Ascending aorta (tissue), 2 donors: ENCODE data around the gene ERAS. TPM values are rescaled to one million over a fixed set of nuclear protein-coding genes. Genes with fewer than 3 reads are reported as not detected.

Experiments used
- DNase-seq, 2 donors: peaks; one replicate each; pipeline ENCODE4 v3.0.0-alpha.2; 2019; ENCODE audit warnings: low spot score in 2 of 2
- H3K27ac ChIP-seq, 2 donors: fragments of 200-600 bp; sonication (generic); one replicate each; pipeline ENCODE4 v1.5.1; 2016 to 2017; ENCODE audit warnings: mild to moderate bottlenecking in 1 of 2
- H3K27me3 ChIP-seq: fragments of 200-600 bp; sonication (generic); one replicate; pipeline ENCODE4 v1.5.1; 2017
- H3K36me3 ChIP-seq, 2 donors: fragments of 200-600 bp; sonication (generic); one replicate each; pipeline ENCODE4 v1.5.1; 2016
- H3K4me1 ChIP-seq, 2 donors: fragments of 200-600 bp; sonication (generic); one replicate each; pipeline ENCODE4 v1.5.1; 2016 to 2017; ENCODE audit warnings: mild to moderate bottlenecking in 1 of 2
- H3K4me3 ChIP-seq, 2 donors: fragments of 200-600 bp; sonication (generic); one replicate each; pipeline ENCODE4 v1.5.1; 2016 to 2017; ENCODE audit warnings: mild to moderate bottlenecking in 1 of 2
- H3K9me3 ChIP-seq, 2 donors: fragments of 200-600 bp; sonication (generic); one replicate each; pipeline ENCODE4 v1.5.1; 2016
- CTCF ChIP-seq, 3 experiments: fragments of 200-600 bp in 2 of 3; fragments of 450-650 bp in 1 of 3; sonication (generic) in 2 of 3; IDR thresholded peaks; one replicate each; pipeline ENCODE4 v1.5.1; 2016 to 2019; ENCODE audit warnings: antibody characterized with exemption in 3 of 3, mild to moderate bottlenecking in 1 of 3, moderate library complexity in 1 of 3
- intact Hi-C: fragments of 100-400 bp; cut with DNase I; formaldehyde crosslinking; loops from one replicate; pipeline ENCODE4 v1.15.1; 2023
- total RNA-seq: library from RNA; depleted of rRNA; stranded (reverse); fragments of >200 nt; gene quantifications from one replicate; pipeline ENCODE4 v1.1.0, GENCODE V29; 2016

ERAS gene
- total RNA-seq, 1 donor from 2014 or later, result not detected

- H3K36me3 ChIP-seq, result peaks cover 16 to 40% of the 10 kb centered on the region in 2 donors
- no peak for DNase-seq
- intact Hi-C loops, result no loop called here
- H3K27me3 ChIP-seq, result no peaks in the 10 kb centered on the region
- TF ChIP-seq CTCF (IDR thresholded peaks at IDR 0.05), result no peak
- no peak overlapping the region for H3K4me3 ChIP-seq
- no peaks in the 10 kb centered on the region for H3K4me1 ChIP-seq
- no peak overlapping the region for H3K27ac ChIP-seq
- H3K9me3 ChIP-seq, result no peaks in the 10 kb centered on the region
Observed at GRCh38 chrX:48813644-48814043, 12.7 kb upstream of the ERAS start.

- H3K4me3 ChIP-seq, result no peak overlapping the region
- intact Hi-C loops, result no loop called here
- no peaks in the 10 kb centered on the region for H3K9me3 ChIP-seq
- H3K27me3 ChIP-seq, result no peaks in the 10 kb centered on the region
- H3K4me1 ChIP-seq, result no peaks in the 10 kb centered on the region
- H3K36me3 ChIP-seq, result peaks cover 16 to 43% of the 10 kb centered on the region in 2 donors
- H3K27ac ChIP-seq, result no peak overlapping the region
- TF ChIP-seq CTCF (IDR thresholded peaks at IDR 0.05), result no peak
- no peak for DNase-seq
Observed at GRCh38 chrX:48814722-48815121, 11.6 kb upstream of the ERAS start.

- Histone ChIP-seq H3K4me1 (no peaks in the 10 kb centered on the region), H3K27me3 (no peaks in the 10 kb centered on the region), H3K9me3 (no peaks in the 10 kb centered on the region), H3K36me3 (peaks cover 19 to 43% of the 10 kb centered on the region in 2 donors), H3K4me3 (no peak overlapping the region), H3K27ac (no peak overlapping the region)
- DNase-seq, result no peak
- intact Hi-C loops, result no loop called here
- TF ChIP-seq CTCF (IDR thresholded peaks at IDR 0.05), result no peak
Observed at GRCh38 chrX:48815266-48815665, 11.0 kb upstream of the ERAS start.

- H3K27ac ChIP-seq, result no peak overlapping the region
- H3K36me3 ChIP-seq, result peaks cover 19 to 42% of the 10 kb centered on the region in 2 donors
- H3K27me3 ChIP-seq, result no peaks in the 10 kb centered on the region
- no peak overlapping the region for H3K4me3 ChIP-seq
- H3K4me1 ChIP-seq, result no peaks in the 10 kb centered on the region
- no peaks in the 10 kb centered on the region for H3K9me3 ChIP-seq
- no peak for DNase-seq
- no peak for TF ChIP-seq CTCF (IDR thresholded peaks at IDR 0.05)
- intact Hi-C loops, result no loop called here
Observed at GRCh38 chrX:48816014-48816810, 10.1 kb upstream of the ERAS start.

GRCh38 chrX:48818098-48818497 is 8.2 kb upstream of the ERAS start:
- Histone ChIP-seq H3K36me3 (peaks cover 19 to 47% of the 10 kb centered on the region in 2 donors), H3K4me1 (no peaks in the 10 kb centered on the region), H3K4me3 (no peak overlapping the region), H3K27ac (no peak overlapping the region), H3K9me3 (no peaks in the 10 kb centered on the region), H3K27me3 (no peaks in the 10 kb centered on the region)
- intact Hi-C loops, result no loop called here
- DNase-seq, result no peak
- TF ChIP-seq CTCF (IDR thresholded peaks at IDR 0.05), result no peak
